HG03139 (cell line): ENCODE results near the gene HMOX2.

Experiments
- ATAC-seq: cut with Tn5 transposase; IDR thresholded peaks from one replicate; pipeline ENCODE4 v1.9.1; 2021; ENCODE audit not compliant: unreplicated experiment

Gene HMOX2

GRCh38 chr16:4522051-4522581 lies 45.9 kb downstream of the HMOX2 start:
- no peak for ATAC-seq

- ATAC-seq, result no peak
Measured at GRCh38 chr16:4523686-4524085, 47.5 kb downstream of the HMOX2 start.

- no peak for ATAC-seq
Measured at GRCh38 chr16:4524571-4524970, 48.4 kb downstream of the HMOX2 start.

DNA sequence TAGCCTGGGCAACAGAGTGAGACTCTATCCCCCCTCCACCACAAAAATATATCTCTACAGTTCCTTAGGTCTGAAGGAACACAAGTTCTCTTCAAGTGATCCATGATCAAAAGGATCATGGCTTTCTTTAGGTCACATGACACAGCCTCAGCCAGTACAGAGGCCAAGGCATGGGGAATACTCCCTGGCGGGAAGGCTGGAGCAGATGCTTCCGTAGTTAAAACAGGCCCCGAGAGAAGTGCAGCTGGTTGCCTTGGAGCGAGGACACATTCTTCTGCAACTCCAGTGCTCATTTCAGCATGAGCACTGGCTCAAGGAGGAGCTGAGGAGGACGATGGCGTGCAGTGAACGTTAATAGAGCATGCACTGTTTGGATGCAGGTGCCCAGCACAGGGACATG lies 48.9 kb downstream of the HMOX2 start:
- no peak for ATAC-seq

- ATAC-seq, result no peak
Measured at GRCh38 chr16:4525634-4526277, 49.6 kb downstream of the HMOX2 start.

GRCh38 chr16:4529085-4530060 lies 53.2 kb downstream of the HMOX2 start:
- ATAC-seq, result no peak

- ATAC-seq, result no peak
Measured at GRCh38 chr16:4531811-4532210, 55.6 kb downstream of the HMOX2 start.

- no peak for ATAC-seq
Measured at GRCh38 chr16:4532238-4532637, 56.0 kb downstream of the HMOX2 start.

- no peak for ATAC-seq
Measured at GRCh38 chr16:4533490-4533889, 57.3 kb downstream of the HMOX2 start.

DNA sequence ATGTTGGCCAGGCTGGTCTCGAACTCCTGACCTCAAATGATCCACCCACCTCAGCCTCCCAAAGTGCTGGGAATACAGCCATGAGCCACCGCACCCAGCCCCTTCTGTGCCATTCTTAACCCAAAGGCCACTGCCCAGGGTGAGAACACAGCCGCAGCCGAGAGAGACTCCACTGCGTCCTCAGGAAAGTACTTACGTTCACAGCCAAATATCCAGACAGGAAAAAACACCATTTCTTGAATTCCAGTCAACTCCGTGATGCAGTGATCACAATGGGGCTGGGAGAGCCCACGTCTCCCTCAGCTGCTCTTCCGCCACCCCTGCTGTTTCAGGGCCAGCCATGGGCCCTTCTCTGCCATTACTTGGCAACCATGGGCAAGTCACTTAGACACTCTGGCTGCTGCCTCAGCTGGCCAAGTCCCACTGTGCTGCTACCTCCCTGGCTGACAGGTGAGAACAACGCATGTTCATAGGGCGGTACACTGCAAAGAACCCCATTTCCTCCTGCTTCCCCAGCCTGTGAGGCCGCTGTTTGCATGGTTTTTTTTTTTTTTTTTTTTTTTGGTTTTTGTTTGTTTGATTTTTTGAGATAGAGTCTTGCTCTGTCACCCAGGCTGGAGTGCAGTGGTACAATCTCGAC lies 58.1 kb downstream of the HMOX2 start:
- ATAC-seq, result no peak

DNA sequence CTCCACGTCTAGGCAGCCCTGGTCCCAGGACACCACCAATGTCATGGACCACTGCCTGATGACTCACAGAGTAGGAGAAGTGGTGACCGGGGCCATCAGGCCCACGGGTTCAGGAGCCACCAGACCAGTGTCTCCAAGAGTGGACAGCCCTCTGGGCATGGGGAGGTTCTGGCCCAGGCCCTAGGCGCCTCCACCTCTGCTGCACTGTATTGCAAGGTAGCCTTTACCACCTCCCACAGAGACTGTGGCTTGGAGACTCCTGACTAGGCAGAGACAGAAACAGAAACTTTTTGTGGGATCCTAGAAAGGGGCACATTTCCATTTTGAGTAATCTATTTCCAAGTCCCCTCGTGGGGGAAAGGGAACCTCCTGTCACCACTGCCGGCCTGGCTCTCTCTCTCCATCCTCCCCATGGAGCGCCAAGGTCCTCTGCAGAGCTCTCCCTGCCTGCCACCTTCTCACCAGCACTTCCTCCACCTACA lies 59.5 kb downstream of the HMOX2 start:
- no peak for ATAC-seq

DNA sequence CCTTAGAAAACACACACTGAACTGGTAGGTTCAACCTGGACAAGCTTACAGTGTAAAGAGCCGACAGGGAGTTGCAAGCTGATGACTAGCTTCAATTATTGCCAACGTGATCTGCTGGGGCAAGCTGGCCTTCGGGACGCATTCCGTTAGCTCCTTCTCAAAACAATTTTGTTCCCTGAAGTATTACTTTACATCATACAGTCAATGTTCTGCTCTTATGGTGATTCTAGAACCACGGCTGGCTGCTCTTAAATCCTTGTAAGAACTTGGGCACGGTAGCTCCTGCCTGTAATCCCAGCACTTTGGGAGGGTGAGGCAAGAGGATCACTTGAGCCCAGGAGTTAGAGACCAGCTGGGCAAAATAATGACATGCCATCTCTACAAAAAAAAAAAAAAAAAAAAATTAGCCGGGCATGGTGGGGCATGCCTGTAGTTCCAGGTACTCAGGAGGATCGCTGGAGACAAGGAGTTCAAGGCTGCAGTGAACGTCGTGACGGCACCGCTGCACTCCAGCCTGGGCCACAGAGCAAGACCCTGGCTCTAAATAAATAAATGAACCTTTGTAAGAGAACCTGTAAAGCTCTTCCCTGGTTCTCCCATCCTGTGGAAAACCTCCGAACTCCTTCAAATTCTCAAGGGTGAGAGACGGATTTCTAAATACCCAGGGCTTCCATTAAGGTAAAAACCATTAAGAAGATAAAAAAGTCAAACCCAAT lies 60.4 kb downstream of the HMOX2 start:
- no peak for ATAC-seq

- ATAC-seq, result no peak
Measured at GRCh38 chr16:4537376-4538343, 61.5 kb downstream of the HMOX2 start.

- ATAC-seq, result peak; percentile 63
Measured at GRCh38 chr16:4538350-4539235, 62.4 kb downstream of the HMOX2 start, which contains the start of gene CDIP1. Gene CDIP1 (minus strand): TSS chr16:4538773. CDS start chr16:4514130, 24,643 bp downstream.

DNA sequence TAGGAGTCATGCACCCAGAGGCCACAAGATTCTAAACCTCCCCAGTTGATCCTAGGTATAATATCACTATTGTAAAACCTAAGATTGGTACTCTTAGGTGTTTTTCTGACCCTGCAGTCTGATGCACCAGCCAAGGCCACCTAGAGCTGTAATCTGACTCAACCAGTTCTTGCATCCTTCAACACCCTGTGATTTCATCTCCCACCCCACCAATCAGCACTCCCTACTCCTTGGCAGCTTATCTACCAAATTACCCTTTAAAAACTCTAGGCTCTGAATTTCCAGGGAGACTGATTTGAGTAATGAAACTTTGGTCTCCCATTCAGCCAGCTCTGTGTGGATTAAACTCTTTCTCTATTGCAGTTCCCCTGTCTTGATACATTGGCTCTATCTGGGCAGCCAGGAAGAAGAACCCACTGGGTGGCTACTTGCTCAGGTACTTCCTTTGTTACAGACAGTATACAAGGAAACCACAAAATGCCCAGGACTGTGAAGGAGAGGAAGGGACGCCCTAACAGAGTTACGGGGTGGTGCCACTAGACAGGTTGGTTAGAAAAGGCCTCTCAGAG lies 63.6 kb downstream of the HMOX2 start:
- ATAC-seq, result no peak

- ATAC-seq, result no peak
Measured at GRCh38 chr16:4544473-4544872, 68.3 kb downstream of the HMOX2 start.

GRCh38 chr16:4548124-4548523 lies 71.9 kb downstream of the HMOX2 start:
- ATAC-seq, result no peak

DNA sequence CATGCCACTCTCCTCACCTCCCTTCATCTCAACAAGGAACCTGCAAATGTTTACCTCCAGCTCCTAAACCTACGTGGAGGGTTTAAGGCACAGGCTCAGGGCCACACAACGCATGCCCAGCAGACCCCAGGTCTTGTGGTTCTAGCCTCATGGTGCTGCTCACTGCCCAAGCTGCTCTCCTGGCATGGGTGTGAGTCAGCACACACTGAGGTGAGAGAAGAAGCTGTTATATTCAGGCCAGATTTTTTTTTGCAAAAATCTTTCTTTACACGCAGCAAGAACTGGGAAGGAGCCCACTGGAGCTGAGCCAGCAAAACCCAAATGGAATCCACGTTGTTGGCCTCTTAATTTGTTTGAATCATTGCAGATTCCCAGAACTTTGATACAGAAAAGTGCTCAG lies 74.4 kb downstream of the HMOX2 start:
- ATAC-seq, result no peak
